Measurements from ENCODE around the gene CITED1. TPM values are rescaled to one million over a fixed set of nuclear protein-coding genes. Genes with fewer than 3 reads are reported as not detected.

CITED1 gene
- total and polyA plus RNA-seq, 12 donors = 0.50 to 13.5 (median 2.5) TPM; not detected in 5

DNA sequence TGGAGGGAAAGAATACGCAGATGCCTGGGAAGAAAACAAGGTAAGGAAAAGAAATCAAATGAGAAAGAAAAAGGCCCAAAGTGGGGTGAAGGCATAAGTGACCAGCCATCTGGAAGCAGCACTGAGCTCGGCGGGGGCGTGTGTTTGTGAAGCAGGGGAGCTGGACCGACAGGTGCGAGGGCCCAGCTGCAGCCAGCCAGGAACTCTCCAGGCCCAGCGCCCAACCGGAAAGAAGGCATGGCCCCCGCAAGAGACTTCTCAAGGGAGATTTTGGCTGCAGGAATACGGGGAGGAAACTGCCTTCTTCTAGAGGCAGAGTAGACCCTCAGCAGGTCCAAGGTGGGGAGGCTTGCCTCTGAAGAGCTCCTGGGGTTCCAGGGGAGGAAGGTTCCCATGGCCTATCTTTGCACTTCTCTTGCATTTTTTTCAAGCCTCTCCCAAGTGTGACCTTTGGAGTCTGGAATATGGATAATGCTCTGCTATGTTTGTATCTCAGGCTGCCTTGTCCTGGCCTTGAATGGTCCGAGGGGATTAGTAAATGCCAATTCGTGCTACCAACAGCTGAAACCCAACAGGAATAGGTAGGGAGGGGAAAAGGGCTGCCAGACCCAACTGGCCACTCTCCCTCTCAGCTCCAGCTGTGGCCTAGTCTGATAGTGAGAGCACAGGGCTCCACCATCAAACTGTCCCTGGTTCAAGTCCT is 10.8 kb upstream of the CITED1 start:
- no peak for DNase-seq
- H3K27me3 ChIP-seq = peaks cover 21% of the 10 kb centered on the region
- intact Hi-C loops (cut with DNase I) = no loop called here
- no peaks in the 10 kb centered on the region for H3K9me3 ChIP-seq (replicated peaks in 1 of 3)
- no peak overlapping the region for H3K4me3 ChIP-seq
- no peaks in the 10 kb centered on the region for H3K36me3 ChIP-seq (replicated peaks in 1 of 2)
- TF ChIP-seq POLR2A (IDR thresholded peaks at IDR 0.05) = no peak
- TF ChIP-seq, protein P1, sequence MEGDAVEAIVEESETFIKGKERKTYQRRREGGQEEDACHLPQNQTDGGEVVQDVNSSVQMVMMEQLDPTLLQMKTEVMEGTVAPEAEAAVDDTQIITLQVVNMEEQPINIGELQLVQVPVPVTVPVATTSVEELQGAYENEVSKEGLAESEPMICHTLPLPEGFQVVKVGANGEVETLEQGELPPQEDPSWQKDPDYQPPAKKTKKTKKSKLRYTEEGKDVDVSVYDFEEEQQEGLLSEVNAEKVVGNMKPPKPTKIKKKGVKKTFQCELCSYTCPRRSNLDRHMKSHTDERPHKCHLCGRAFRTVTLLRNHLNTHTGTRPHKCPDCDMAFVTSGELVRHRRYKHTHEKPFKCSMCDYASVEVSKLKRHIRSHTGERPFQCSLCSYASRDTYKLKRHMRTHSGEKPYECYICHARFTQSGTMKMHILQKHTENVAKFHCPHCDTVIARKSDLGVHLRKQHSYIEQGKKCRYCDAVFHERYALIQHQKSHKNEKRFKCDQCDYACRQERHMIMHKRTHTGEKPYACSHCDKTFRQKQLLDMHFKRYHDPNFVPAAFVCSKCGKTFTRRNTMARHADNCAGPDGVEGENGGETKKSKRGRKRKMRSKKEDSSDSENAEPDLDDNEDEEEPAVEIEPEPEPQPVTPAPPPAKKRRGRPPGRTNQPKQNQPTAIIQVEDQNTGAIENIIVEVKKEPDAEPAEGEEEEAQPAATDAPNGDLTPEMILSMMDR (IDR thresholded peaks at IDR 0.05) = no peak
- H3K27ac ChIP-seq = no peak overlapping the region
- H3K4me1 ChIP-seq (replicated peaks in 1 of 2) = no peaks in the 10 kb centered on the region
- WGBS, 4 donors = 55 to 82% (median 67%) methylated on average over 10 to 12 of the region's 12 CpGs

DNA sequence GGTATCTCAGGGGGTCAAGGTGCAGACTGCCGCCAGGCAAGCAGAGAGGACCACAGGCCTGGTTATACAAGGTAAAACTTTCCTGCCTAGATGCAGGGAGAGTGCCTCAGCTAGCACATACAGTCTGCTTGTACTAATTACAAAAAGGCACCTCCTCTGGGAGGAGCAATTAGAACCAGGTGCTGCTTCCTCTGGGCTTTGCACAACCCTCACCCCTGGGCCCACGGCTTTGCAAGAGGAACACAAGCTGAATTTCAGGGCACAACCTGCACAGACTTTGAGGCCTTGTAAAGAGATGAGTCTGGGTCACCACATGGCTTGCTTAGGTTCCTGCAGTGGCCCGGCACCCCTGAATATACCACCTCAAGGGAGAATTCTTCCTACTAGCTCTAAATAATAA is 9.2 kb upstream of the CITED1 start:
- WGBS, 4 donors = 82 to 92% (median 89%) methylated on average over 2 to 3 of the region's 3 CpGs; no CpG with 5 or more reads in 1 of the 4 donors
- DNase-seq = no peak
- H3K4me3 ChIP-seq = no peak overlapping the region
- intact Hi-C loops (cut with DNase I) = no loop called here
- no peaks in the 10 kb centered on the region for H3K9me3 ChIP-seq (replicated peaks in 1 of 3)
- H3K27ac ChIP-seq = no peak overlapping the region
- TF ChIP-seq, protein P1 (IDR thresholded peaks at IDR 0.05) = no peak
- no peaks in the 10 kb centered on the region for H3K36me3 ChIP-seq (replicated peaks in 1 of 2)
- H3K4me1 ChIP-seq (replicated peaks in 1 of 2) = no peaks in the 10 kb centered on the region
- H3K27me3 ChIP-seq = peaks cover 27% of the 10 kb centered on the region

DNA sequence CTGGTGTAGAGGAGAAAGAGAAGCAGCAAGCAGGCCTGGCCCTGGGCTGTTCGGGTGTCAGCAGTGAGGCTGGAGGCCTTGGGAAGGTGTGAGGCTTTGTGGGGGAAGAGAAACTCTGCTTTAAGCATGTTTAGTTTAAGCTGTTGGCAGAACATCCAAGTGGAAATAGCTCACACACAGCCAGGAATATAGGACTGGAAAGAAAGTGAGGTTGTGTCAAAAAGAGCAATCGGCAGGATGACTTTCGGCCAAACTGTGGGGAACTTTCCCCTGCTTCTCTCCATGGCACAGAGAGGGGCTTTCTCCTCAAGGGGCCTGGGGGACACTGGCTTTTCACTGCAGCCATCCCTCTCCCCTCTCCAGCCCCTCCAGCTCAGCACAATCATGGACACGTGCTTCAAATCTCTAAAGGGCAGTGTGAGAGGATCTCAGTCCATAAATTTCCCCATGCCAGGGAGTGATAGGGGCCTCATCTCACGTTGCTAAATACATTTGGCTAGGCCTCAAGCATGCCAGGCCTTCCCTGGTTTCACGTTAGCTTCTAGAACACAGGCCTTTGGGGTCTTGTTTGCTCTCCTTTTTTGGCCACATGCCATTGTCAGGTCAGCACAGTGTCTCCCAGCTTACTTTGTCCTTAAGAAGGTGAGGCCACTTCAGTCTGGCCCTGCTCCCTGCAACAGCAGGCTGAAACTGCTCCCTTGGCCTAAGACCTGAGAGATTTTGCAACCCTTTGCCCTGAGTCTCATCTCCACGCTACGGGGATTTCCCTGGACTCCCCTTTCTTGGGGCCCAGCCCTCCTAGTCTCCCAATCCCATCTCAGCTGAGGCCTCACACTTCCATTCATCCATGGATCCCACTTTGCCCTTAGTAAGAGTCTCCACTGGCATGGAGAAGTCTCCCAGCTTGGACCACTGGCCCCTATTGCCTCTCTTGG is 8.3 kb upstream of the CITED1 start:
- no peak for DNase-seq
- WGBS, 4 donors = 70 to 76% (median 75%) methylated on average over 7 to 8 of the region's 8 CpGs
- H3K27me3 ChIP-seq = peaks cover 34% of the 10 kb centered on the region

More for the DNA sequence above, 8.3 kb upstream of the CITED1 start:
- no peak overlapping the region for H3K27ac ChIP-seq
- H3K4me3 ChIP-seq = no peak overlapping the region
- no peaks in the 10 kb centered on the region for H3K4me1 ChIP-seq (replicated peaks in 1 of 2)
- intact Hi-C loops (cut with DNase I) = no loop called here
- TF ChIP-seq, protein P1 (IDR thresholded peaks at IDR 0.05) = no peak
- no peak for TF ChIP-seq POLR2A (IDR thresholded peaks at IDR 0.05)
- no peaks in the 10 kb centered on the region for H3K9me3 ChIP-seq (replicated peaks in 1 of 3)
- H3K36me3 ChIP-seq (replicated peaks in 1 of 2) = no peaks in the 10 kb centered on the region
